Caco-2 (cell line): ENCODE results near the gene DTNB. TPM values are rescaled to one million over a fixed set of nuclear protein-coding genes. Genes with fewer than 3 reads are reported as not detected.

Experiments used
- BruUV-seq: library from RNA; stranded (reverse); fragments of 400-500 nt; replicated peaks from 2 replicates; lab custom pipeline; 2021; lab: Mats Ljungman, UMichigan
- CTCF ChIA-PET: fragments of 300-600 bp; sonication (Branson Sonifier 250); formaldehyde crosslinking; loops from one replicate; lab custom pipeline; 2022; ENCODE audit warnings: antibody characterized with exemption; lab: Charles Lee
- POLR2A ChIA-PET: fragments of 300-600 bp; sonication (Branson Sonifier 250); formaldehyde crosslinking; loops from one replicate; lab custom pipeline; 2022; ENCODE audit warnings: antibody characterized with exemption; lab: Charles Lee
- DNase-seq, 2 experiments: peaks; one replicate each; pipeline versions ENCODE4 v3.0.0 to v3.0.0-alpha.2; 2020 to 2022
- H3K27me3 ChIP-seq: replicated peaks from 2 replicates; pipeline ENCODE4 v1.6.0; 2011; ENCODE audit warnings: low read length; ENCODE audit not compliant: control insufficient read depth, insufficient read depth
- H3K36me3 ChIP-seq: 2 replicates; pipeline ENCODE4 v1.5.1; 2011; ENCODE audit warnings: low read length; ENCODE audit not compliant: control insufficient read depth, insufficient read depth
- H3K4me1 ChIP-seq: fragments of 250-450 bp; sonication (Bioruptor Pico); 2 replicates; pipeline ENCODE4 v1.5.1; 2020; ENCODE audit warnings: mild to moderate bottlenecking
- H3K4me3 ChIP-seq: 2 replicates; pipeline ENCODE4 v1.5.1; 2011; ENCODE audit warnings: low read depth, mild to moderate bottlenecking, control low read depth, low read length
- H3K9me3 ChIP-seq: fragments of 250-450 bp; sonication (Bioruptor Pico); 2 replicates; pipeline ENCODE4 v1.5.1; 2020; ENCODE audit warnings: mild to moderate bottlenecking, moderate library complexity
- H3K27ac Mint-ChIP-seq: one replicate; pipeline ENCODE4 v1.8.0; 2022; ENCODE audit warnings: mixed read lengths; ENCODE audit not compliant: unreplicated experiment
- H3K27me3 Mint-ChIP-seq: one replicate; pipeline ENCODE4 v1.8.0; 2022; ENCODE audit warnings: mixed read lengths; ENCODE audit not compliant: insufficient read depth, unreplicated experiment
- H3K36me3 Mint-ChIP-seq: one replicate; pipeline ENCODE4 v1.8.0; 2022; ENCODE audit warnings: mild to moderate bottlenecking, mixed read lengths; ENCODE audit not compliant: insufficient read depth, unreplicated experiment
- H3K4me1 Mint-ChIP-seq: one replicate; pipeline ENCODE4 v1.8.0; 2022; ENCODE audit warnings: low read depth, mixed read lengths; ENCODE audit not compliant: unreplicated experiment
- H3K4me3 Mint-ChIP-seq: one replicate; pipeline ENCODE4 v1.8.0; 2022; ENCODE audit warnings: mild to moderate bottlenecking, moderate library complexity, mixed read lengths; ENCODE audit not compliant: unreplicated experiment
- H3K9me3 Mint-ChIP-seq: one replicate; pipeline ENCODE4 v1.8.0; 2022; ENCODE audit warnings: mixed read lengths; ENCODE audit not compliant: unreplicated experiment
- intact Hi-C: fragments of 100-400 bp; cut with micrococcal nuclease; formaldehyde crosslinking; loops from one replicate; pipeline ENCODE4 v1.10.0; 2022; ENCODE audit not compliant: unreplicated experiment
- total RNA-seq: library from RNA; stranded (reverse); gene quantifications from 2 replicates; pipeline ENCODE4 v1.2.3, GENCODE V29; 2022
- TF ChIP-seq, protein P1 (sequence below), 2 experiments: fragments of 200-600 bp in 1 of 2; IDR thresholded peaks; 1 replicate in 1 of 2; 2 replicates in 1 of 2; pipeline versions ENCODE4 v1.5.1 to v1.8.0; 2011 to 2022; ENCODE audit warnings: antibody characterized with exemption in 1 of 2, control low read depth in 1 of 2, inconsistent platforms in 1 of 2, low read depth in 1 of 2, low read length in 1 of 2, mild to moderate bottlenecking in 1 of 2, moderate library complexity in 1 of 2; ENCODE audit not compliant: insufficient read depth in 1 of 2, severe bottlenecking in 1 of 2, unreplicated experiment in 1 of 2

DTNB gene
- total RNA-seq, 1 experiment from 2014 or later, result 50.4 TPM

DNA sequence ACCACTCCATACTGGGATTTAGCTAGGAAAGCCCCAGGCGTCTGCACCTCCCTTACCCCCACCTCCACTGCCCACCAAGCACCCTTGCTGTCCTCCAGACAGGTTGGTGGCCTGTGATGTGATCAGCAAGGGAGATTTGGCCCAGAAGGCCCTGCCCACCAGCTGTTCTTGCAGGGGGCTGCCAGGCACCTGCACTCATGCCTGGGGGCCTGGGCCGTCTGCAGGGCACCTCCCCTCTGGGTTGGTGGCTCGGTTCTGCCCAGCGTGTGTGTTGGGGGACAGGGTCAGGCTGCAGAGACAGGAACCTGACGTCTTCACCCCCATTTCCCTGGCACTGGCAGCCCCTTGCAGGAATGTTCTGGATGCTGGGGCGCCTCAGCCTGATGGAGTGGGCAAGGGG lies 337.4 kb downstream of the DTNB start:
- CTCF ChIA-PET, result no interaction called here

DNA sequence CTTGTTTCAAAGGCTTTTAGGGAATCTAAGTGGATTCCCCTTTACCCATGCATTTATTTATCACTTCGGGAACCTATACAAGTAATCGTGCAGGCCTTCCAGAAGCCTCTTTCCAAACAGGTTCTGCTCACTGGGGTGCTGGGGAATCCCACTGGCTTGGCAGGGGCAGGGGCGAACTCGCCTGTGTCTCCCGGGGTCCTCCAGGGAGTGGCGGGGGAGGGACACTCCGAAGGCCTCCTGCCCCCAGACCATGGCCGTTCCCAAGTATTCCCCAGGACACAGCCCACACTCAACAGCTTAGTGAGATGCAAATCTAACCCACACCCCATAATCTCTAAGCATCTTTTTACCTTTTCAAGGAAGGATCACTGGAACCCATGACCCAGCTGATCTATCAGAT lies 338.2 kb downstream of the DTNB start:
- TF ChIP-seq, protein P1, sequence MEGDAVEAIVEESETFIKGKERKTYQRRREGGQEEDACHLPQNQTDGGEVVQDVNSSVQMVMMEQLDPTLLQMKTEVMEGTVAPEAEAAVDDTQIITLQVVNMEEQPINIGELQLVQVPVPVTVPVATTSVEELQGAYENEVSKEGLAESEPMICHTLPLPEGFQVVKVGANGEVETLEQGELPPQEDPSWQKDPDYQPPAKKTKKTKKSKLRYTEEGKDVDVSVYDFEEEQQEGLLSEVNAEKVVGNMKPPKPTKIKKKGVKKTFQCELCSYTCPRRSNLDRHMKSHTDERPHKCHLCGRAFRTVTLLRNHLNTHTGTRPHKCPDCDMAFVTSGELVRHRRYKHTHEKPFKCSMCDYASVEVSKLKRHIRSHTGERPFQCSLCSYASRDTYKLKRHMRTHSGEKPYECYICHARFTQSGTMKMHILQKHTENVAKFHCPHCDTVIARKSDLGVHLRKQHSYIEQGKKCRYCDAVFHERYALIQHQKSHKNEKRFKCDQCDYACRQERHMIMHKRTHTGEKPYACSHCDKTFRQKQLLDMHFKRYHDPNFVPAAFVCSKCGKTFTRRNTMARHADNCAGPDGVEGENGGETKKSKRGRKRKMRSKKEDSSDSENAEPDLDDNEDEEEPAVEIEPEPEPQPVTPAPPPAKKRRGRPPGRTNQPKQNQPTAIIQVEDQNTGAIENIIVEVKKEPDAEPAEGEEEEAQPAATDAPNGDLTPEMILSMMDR (IDR thresholded peaks at IDR 0.05; ENCODE audit: insufficient read depth in 1 of 2, low read depth in 1 of 2, low read length in 1 of 2, severe bottlenecking in 1 of 2, unreplicated experiment in 1 of 2), result no peak
- Histone ChIP-seq H3K27me3 (no peaks in the 10 kb centered on the region), H3K4me1 (no peaks in the 10 kb centered on the region), H3K4me3 (no peak overlapping the region), H3K36me3 (no peaks in the 10 kb centered on the region), H3K9me3 (no peaks in the 10 kb centered on the region)
- CTCF ChIA-PET, result no interaction called here
- Mint-ChIP-seq H3K27ac (no peak overlapping the region), H3K4me1 (no peaks in the 10 kb centered on the region), H3K27me3 (no peaks in the 10 kb centered on the region), H3K9me3 (no peaks in the 10 kb centered on the region), H3K4me3 (no peak overlapping the region), H3K36me3 (no peaks in the 10 kb centered on the region)
- BruUV-seq, result no TSS peak
- intact Hi-C loops, result no loop called here
- POLR2A ChIA-PET, result no interaction called here
- DNase-seq, result no peak

More for the DNA sequence above, 337.4 kb downstream of the DTNB start:
- no peaks in the 10 kb centered on the region for H3K9me3 Mint-ChIP-seq
- DNase-seq, result no peak
- H3K4me3 ChIP-seq, result no peak overlapping the region
- TF ChIP-seq, protein P1 (IDR thresholded peaks at IDR 0.05; ENCODE audit: insufficient read depth in 1 of 2, low read depth in 1 of 2, low read length in 1 of 2, severe bottlenecking in 1 of 2, unreplicated experiment in 1 of 2), result no peak
- H3K27ac Mint-ChIP-seq, result no peak overlapping the region
- H3K4me3 Mint-ChIP-seq, result no peak overlapping the region
- no peaks in the 10 kb centered on the region for H3K9me3 ChIP-seq
- no TSS peak for BruUV-seq
- H3K27me3 ChIP-seq, result no peaks in the 10 kb centered on the region
- no peaks in the 10 kb centered on the region for H3K36me3 ChIP-seq
- no peaks in the 10 kb centered on the region for H3K27me3 Mint-ChIP-seq
- no peaks in the 10 kb centered on the region for H3K36me3 Mint-ChIP-seq
- no peaks in the 10 kb centered on the region for H3K4me1 ChIP-seq
- intact Hi-C loops, result no loop called here
- POLR2A ChIA-PET, result no interaction called here
- no peaks in the 10 kb centered on the region for H3K4me1 Mint-ChIP-seq

DNA sequence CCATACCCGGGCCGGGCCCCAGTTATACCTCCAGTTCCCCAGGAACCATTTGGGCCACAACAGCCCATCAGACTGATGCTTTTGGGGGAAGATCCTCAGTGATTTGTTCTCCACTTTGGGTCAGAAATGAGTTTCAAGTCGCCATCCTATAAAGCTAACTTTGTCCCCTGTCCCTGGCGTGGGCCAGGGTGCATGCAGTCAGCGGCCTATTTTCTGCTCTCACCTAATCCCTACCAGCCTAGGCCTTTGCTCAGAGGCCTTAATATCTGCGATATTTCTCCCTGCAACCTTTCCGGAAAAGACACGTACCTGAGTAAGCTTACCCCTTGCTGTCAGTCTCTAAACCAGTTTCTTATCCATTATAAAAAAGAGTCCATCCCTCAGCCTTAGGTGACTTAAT lies 338.9 kb downstream of the DTNB start:
- Mint-ChIP-seq H3K27ac (no peak overlapping the region), H3K9me3 (no peaks in the 10 kb centered on the region)
- POLR2A ChIA-PET, result no interaction called here

More for the DNA sequence above, 338.9 kb downstream of the DTNB start:
- intact Hi-C loops, result no loop called here
- H3K27me3 ChIP-seq, result no peaks in the 10 kb centered on the region
- H3K4me3 Mint-ChIP-seq, result no peak overlapping the region
- no peaks in the 10 kb centered on the region for H3K4me1 ChIP-seq
- no peak overlapping the region for H3K4me3 ChIP-seq
- DNase-seq, result no peak
- BruUV-seq, result no TSS peak
- TF ChIP-seq, protein P1 (IDR thresholded peaks at IDR 0.05; ENCODE audit: insufficient read depth in 1 of 2, low read depth in 1 of 2, low read length in 1 of 2, severe bottlenecking in 1 of 2, unreplicated experiment in 1 of 2), result no peak
- H3K36me3 Mint-ChIP-seq, result no peaks in the 10 kb centered on the region
- H3K36me3 ChIP-seq, result no peaks in the 10 kb centered on the region
- no peaks in the 10 kb centered on the region for H3K27me3 Mint-ChIP-seq
- no peaks in the 10 kb centered on the region for H3K9me3 ChIP-seq
- CTCF ChIA-PET, result interaction anchor here (0.6 kb wide), 1 partner anchor 9 kb away, joined by 4 read pairs; no protein-coding TSS in a partner anchor
- H3K4me1 Mint-ChIP-seq, result no peaks in the 10 kb centered on the region
